Activated T-cell treated with anti-CD3 and anti-CD28 coated beads for 24 hours (primary cell): Measurements from ENCODE around the gene ZBTB21.

Source experiments
- DNase-seq: peaks from one replicate; pipeline ENCODE4 v3.0.0-alpha.2; 2020; ENCODE audit warnings: low read depth

Gene ZBTB21

DNA sequence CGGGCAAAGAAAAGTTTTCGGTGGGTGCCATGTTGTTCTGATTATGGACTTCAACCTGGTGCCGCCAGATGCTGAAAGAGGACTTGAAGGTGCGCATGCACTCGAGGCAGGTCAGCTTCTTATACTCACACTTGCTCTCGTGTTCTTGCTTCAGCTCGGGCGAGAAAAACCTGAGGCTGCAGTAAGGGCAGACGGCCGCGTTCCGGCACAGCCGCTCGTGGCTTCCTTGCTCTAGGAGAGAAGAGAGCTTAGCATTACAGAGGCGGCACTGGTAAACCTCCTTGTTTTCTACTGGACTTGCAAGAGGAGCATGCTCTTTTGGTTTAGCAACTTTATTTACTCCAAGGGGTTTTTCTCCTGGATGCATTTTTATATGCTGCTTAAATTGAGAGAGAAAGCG, 18.5 kb downstream of the ZBTB21 start:
- no peak for DNase-seq

DNA sequence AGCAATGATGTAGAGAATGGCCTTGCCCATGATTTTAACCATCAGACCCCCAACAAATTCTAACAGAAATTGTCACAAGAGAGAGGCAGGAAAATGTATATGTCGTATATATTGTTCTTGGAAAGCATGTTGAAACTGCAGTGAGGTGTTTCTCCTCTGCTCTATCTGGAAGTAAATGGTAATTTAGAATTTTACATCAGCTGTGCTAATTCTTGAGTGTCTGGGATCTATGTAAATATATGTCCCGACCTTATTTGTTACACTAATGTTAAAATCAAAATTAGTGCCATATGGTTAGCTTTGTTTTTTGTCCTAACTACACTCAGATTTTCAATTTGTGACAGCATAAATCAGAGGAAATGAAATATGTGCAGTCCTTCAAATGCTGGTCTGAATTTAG, 20.5 kb downstream of the ZBTB21 start:
- DNase-seq = no peak

DNA sequence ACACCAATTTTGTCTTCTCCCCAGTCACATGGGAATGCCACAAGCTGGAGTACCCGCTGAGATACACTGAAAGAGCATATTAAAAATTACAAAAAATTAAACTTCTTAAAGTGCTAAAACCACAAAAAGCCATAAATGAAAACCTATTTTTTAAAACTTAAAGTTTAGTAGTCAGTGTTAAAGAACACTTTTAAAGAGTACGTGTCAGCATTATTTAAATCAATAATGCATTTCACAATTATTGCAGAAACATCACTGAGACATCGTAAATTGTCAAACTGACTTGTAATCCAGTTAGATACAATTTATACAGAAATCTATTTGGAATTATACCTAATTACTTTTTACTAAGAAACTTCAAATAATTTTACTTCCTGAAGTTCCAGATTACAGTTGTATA, 22.9 kb downstream of the ZBTB21 start:
- no peak for DNase-seq

DNA sequence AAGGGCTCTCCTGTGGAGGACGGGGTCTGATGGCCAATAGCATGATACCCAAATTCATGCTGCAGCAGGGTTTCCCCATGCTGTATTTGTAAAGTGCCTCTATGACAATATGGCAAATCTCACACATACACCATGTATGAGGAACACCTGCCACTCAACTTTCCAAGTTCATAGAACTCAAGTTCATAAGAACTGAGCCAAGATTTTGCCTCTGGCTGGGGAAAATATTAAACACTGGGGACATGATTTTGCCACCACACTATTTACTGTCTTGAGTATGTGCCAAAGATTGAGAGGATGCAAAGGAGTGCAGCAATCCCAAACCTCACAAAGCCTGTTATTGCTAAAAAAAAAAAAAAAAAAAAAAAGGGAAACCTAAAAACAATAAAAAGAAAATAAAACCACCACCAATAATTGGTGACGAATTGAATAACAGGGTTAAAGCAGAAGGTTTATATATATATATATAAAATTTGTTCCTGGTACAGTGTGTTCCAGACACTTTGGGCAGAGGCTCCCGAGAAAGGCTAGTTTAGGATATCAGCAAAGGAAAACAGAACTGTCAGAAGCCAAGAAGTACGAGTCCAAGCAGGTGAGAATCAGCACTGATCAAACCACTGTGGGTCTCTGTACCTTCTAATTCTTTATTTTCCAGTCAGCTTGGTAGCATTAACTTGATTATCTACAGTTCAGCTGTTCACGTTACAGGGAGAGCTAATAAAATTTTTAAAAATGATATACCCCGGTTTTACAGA, 24.3 kb downstream of the ZBTB21 start:
- no peak for DNase-seq

DNA sequence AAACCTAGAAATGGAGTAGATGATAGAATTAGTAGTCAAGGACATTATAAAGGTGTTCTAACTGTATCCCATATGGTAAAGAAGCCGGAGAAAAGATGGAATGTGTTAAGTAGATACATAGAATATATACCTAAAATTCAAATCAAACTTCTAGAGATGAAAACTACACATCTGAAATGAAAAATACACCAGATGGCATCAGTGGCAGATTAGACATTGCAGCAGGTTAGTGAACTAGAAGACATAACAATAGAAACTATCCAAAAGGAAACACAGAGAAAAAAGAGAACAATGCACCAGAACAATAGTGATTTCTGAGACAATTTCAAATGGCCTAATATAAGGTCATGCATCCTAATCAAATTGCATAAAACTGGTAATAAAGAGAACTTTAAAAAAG, 26.9 kb downstream of the ZBTB21 start:
- no peak for DNase-seq

GRCh38 chr21:41980561-41980960, 29.6 kb downstream of the ZBTB21 start:
- DNase-seq = no peak

DNA sequence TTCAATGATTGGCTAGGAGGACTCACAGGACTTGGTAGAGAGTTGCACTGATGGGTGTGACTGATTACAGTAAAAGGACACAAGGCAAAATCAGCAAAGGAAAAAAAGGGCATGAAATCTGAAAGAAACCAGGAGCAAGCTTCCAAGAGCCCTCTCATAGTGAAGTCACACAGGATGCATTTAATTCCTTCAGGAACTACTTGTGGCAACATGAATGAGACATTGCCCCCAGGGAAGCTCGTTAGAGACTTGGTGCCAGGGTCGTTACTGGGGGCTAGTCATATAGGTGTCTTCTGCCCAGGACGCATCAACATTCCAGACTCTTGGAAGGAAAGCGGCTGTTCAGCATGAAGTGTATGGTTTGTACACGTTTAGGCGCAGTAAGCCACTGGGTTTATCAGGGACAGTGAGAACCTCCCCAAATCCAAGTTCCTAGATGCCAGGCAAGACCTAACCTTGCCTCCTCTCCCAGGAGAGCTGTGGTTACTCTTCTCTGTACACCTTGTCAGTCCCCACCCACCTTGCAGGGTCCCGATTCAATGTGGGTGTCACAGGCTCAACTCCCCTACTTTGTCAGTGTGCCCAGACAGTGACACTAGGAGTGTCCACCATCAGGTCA, 30.3 kb downstream of the ZBTB21 start:
- DNase-seq = no peak

DNA sequence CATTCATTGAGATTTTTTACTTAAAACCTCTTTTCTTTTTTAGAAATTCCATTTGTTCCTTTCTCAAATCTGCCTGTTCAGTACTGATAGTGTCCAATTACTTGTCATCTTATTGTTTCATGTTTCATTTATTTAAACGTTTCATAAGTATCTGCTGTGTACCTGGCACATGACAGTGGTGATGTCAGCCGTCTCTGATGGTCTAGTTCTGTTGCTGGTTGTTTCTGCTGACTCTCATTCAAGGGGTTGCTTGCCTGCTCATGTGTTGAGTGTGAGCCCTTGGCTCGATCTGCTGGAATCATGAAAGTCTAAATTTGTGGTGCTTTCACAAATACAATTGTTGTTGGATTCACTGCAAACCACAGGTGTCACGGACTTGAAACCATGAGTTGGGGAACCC, 30.8 kb downstream of the ZBTB21 start:
- DNase-seq = no peak

GRCh38 chr21:41977034-41977950, 32.9 kb downstream of the ZBTB21 start:
- DNase-seq = no peak

DNA sequence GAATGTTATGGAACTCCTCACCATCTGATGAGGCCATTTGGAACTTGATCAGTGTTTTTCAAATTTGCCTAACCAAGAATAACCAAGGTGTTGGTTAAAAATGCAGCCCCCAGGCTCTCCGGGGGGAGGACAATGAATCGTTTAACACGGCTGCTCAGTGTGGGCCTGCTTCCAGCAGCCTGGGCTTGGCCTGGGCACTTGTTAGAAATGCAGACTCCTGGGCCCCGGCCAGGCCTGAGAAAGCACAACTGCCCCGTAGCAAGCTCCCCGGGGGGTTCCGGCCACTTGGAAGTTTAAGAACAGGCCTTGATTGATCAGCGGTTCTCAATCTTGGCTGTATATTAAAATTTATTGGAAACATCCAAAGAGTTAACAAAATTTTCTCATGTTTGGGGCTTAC, 33.5 kb downstream of the ZBTB21 start:
- DNase-seq = no peak

- DNase-seq = no peak
These were observed 34.5 kb downstream of the ZBTB21 start for GRCh38 chr21:41975391-41976272.

DNA sequence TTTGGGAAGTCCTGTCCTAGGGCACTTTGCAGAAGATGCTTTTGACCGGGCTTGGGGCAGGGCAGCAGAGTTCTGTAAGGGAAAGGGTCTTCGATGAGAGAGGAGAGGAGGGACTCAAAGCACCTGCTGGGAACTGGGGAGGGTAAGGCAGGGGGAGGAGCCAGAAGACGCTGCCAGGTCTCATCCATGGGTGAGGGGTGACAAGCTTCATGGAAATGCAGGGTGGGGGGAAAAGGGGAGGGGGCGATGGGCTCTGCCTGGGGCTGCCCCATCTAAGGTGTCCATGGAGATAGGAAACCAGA, 35.5 kb downstream of the ZBTB21 start:
- DNase-seq = no peak

- DNase-seq = no peak
These were observed 36.1 kb downstream of the ZBTB21 start for GRCh38 chr21:41973861-41974751.

GRCh38 chr21:41973427-41973831, 36.7 kb downstream of the ZBTB21 start:
- no peak for DNase-seq

- DNase-seq = no peak
These were observed 37.5 kb downstream of the ZBTB21 start for GRCh38 chr21:41972511-41973205.

DNA sequence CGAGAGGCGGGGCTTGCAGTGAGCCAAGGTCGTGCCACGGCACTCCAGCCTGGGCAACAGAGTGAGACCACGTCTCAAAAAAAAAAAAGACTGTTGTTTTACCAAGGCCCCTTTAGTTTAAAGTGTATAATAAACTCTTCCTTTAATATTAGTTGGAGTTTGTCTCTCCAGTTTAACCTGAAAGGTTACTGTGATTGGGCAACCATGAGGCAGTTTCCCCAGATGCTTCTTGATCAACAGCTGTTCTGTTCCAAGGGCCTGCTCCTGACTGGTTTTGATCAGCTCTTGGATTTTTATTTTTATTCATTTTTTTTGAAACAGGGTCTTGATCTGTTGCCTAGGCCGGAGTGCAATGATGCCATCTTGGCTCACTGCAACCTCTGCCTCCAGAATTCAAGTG, 38.3 kb downstream of the ZBTB21 start:
- no peak for DNase-seq

DNA sequence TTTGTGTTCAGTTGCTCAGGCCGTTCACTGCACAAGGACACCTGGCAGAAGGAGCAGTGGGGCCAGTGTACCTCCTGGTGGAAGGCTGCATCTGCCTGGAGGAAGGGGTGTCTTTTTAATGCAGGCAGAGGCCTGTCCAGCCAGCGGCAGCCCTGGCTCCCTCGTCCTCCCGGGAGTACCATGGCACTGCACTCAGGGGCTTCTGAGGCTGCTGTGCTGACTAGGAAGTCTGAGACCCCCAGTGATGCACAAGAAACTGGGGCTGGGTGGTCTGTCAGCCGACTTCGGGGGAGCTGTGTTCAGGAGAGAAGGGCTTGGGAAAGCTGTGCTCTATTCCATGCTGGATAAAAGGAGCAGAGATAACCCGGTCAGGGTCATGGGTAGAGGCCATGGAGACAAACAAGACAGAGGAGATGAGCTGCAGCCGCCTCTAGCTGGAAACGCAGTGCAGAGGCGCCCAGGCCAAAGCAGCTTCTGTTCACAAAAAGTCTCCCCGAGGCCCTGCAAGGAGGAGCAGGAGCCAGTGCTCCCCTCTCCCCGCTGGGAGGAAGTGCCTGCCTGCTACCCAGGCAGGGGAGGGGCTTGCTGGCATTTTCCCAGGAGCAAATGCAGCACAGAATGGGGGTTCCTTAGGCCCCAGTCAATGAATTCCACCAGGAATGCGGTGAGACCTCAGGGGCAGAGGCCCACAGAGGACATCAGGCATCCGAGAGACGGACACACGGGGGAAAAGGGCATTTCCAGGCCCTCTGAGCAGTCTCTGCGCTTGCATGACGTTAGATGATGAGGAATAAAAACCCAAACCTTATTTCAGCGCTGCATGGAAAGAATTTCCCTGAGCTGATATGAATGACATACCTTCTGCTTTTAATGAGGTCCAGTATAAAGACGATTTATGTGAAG, 39.2 kb downstream of the ZBTB21 start:
- no peak for DNase-seq

DNA sequence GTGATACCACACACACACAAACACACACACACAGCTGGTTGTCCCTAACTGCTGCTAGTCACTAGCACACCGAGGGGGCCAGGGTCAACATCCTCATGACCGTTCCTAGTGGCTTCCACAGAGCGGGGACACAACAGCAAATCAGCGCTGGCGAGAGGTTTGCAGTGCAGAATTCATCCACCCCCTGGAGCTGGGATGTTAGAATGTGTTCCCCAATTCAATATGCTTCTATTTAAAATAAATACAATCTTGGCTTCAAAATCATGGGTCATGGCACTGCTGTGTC, 40.1 kb downstream of the ZBTB21 start:
- no peak for DNase-seq

- no peak for DNase-seq
These were observed 42.5 kb downstream of the ZBTB21 start for GRCh38 chr21:41967708-41968107.
